Esophagus muscularis mucosa (tissue), 4 donors: Measurements from ENCODE around the gene NEK5. TPM values are rescaled to one million over a fixed set of nuclear protein-coding genes. Genes with fewer than 3 reads are reported as not detected.
"Not testable (repeated sequence)": the region's sequence is repeated elsewhere in the genome, so short reads cannot be mapped to it uniquely, and the experiment has no call there.

Source experiments
- DNase-seq: peaks from one replicate; pipeline ENCODE4 v3.0.0-alpha.2; 2017; ENCODE audit errors: extremely low spot score
- H3K27ac ChIP-seq, 4 donors: fragments of 200-600 bp; sonication (generic); replicated peaks in 1 of 4; 1 replicate in 3 of 4; 2 replicates in 1 of 4; pipeline ENCODE4 v1.5.1; 2016 to 2019; ENCODE audit warnings: mild to moderate bottlenecking in 1 of 4
- H3K27me3 ChIP-seq, 4 donors: fragments of 200-600 bp; sonication (generic); one replicate each; pipeline versions ENCODE4 v1.5.1 to v1.6.0; 2016 to 2019
- H3K36me3 ChIP-seq, 4 donors: fragments of 200-600 bp; sonication (generic); one replicate each; pipeline ENCODE4 v1.5.1; 2016 to 2019
- H3K4me1 ChIP-seq, 4 donors: fragments of 200-600 bp; sonication (generic); one replicate each; pipeline ENCODE4 v1.5.1; 2016 to 2019
- H3K4me3 ChIP-seq, 4 donors: fragments of 200-600 bp; sonication (generic); 1 replicate in 2 of 4; 2 replicates in 2 of 4; pipeline ENCODE4 v1.5.1; 2016 to 2019; ENCODE audit warnings: mild to moderate bottlenecking in 4 of 4, moderate library complexity in 1 of 4
- H3K9me3 ChIP-seq, 4 donors: fragments of 200-600 bp; sonication (generic); 1 replicate in 3 of 4; 2 replicates in 1 of 4; pipeline ENCODE4 v1.5.1; 2016 to 2019
- EP300 ChIP-seq: sonication (generic); formaldehyde crosslinking; IDR thresholded peaks from one replicate; pipeline ENCODE4 v1.6.1; 2017; ENCODE audit warnings: antibody characterized with exemption
- POLR2A ChIP-seq: fragments of 450-650 bp; IDR thresholded peaks from one replicate; pipeline ENCODE4 v1.6.1; 2017; ENCODE audit warnings: antibody characterized with exemption, moderate library complexity, mild to moderate bottlenecking, low read depth
- POLR2AphosphoS5 ChIP-seq, 2 donors: sonication (generic); formaldehyde crosslinking; IDR thresholded peaks; one replicate each; pipeline ENCODE4 v1.6.1; 2017; ENCODE audit warnings: antibody characterized with exemption in 2 of 2
- WGBS: methylation state at CpG from one replicate; pipeline ENCODE4 v1.1.5; 2018; 5-methylcytosine and 5-hydroxymethylcytosine counted together
- intact Hi-C: fragments of 100-400 bp; cut with DNase I; formaldehyde crosslinking; loops from one replicate; pipeline ENCODE4 v1.15.1; 2023
- total RNA-seq, 4 donors: library from RNA; depleted of rRNA; stranded (reverse); fragments of >200 nt; gene quantifications; one replicate each; pipeline versions ENCODE4 v1.1.0 to v1.2.1, GENCODE V29; 2016
- TF ChIP-seq, protein P1 (sequence below), 3 experiments: fragments of 200-600 bp in 2 of 3; fragments of 450-650 bp in 1 of 3; sonication (generic) in 2 of 3; IDR thresholded peaks; one replicate each; pipeline ENCODE4 v1.5.1; 2017 to 2019; ENCODE audit warnings: antibody characterized with exemption in 3 of 3, mild to moderate bottlenecking in 2 of 3, moderate library complexity in 1 of 3

Gene NEK5
- total RNA-seq, 4 donors from 2014 or later: 0.17 to 0.34 (median 0.26) TPM; not detected in 1

DNA sequence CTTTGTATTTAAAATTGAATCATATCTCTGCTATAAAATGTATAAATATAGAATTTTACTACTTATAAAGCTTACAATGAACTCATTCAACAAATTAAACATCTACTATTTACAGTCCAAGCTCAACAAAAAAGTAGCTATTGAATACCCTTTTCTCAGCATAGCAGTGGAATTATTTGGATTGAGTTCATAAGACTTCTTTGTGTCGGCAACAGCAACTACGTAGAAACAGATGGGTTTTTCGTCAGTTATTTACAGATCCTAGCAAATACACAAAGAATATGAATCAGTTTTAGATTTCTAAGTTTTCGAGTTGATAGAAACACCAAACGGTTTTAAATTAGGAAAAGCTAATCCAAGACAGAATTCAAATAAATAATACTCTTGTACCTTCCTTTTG lies 41.0 kb upstream of the NEK5 start:
- Histone ChIP-seq H3K27me3 (no peaks in the 10 kb centered on the region), H3K36me3 (peaks cover 32 to 93% (median 66%) of the 10 kb centered on the region in 4 donors), H3K9me3 (no peaks in the 10 kb centered on the region), H3K4me1 (no peaks in the 10 kb centered on the region), H3K4me3 (no peak overlapping the region), H3K27ac (no peak overlapping the region)
- intact Hi-C loops: no loop called here
- TF ChIP-seq POLR2AphosphoS5 (IDR thresholded peaks at IDR 0.05): no peak
- TF ChIP-seq, protein P1, sequence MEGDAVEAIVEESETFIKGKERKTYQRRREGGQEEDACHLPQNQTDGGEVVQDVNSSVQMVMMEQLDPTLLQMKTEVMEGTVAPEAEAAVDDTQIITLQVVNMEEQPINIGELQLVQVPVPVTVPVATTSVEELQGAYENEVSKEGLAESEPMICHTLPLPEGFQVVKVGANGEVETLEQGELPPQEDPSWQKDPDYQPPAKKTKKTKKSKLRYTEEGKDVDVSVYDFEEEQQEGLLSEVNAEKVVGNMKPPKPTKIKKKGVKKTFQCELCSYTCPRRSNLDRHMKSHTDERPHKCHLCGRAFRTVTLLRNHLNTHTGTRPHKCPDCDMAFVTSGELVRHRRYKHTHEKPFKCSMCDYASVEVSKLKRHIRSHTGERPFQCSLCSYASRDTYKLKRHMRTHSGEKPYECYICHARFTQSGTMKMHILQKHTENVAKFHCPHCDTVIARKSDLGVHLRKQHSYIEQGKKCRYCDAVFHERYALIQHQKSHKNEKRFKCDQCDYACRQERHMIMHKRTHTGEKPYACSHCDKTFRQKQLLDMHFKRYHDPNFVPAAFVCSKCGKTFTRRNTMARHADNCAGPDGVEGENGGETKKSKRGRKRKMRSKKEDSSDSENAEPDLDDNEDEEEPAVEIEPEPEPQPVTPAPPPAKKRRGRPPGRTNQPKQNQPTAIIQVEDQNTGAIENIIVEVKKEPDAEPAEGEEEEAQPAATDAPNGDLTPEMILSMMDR (IDR thresholded peaks at IDR 0.05): no peak
- TF ChIP-seq POLR2A: no peak
- TF ChIP-seq EP300: no peak
- no peak for DNase-seq
- 83% methylated on average over 5 of the region's 5 CpGs for WGBS

DNA sequence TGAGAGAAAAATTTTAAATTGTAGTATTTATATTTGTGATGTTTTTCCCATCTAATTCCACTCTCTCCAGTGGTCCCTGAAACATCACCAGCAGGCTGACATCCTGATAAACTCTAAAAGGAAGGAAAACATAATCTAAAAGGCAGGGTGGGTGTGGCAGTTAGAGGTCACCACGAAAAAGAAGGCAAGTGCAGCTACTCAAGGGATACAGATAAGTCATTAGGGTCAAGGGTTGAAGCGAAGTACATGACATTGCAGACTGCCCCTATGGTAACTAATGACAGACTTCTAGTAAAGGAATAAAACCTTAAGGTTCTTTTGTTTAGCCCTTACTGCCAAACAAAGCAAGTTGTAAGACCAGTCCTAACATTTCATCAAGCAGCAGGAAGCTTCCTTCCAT lies 36.5 kb upstream of the NEK5 start:
- no peak for DNase-seq
- TF ChIP-seq, protein P1 (IDR thresholded peaks at IDR 0.05): no peak
- TF ChIP-seq POLR2A (no peak), POLR2AphosphoS5 (IDR thresholded peaks at IDR 0.05) (no peak), EP300 (no peak)
- Histone ChIP-seq H3K9me3 (no peaks in the 10 kb centered on the region), H3K4me3 (no peak overlapping the region), H3K36me3 (peaks cover 22 to 49% (median 42%) of the 10 kb centered on the region in 4 donors), H3K4me1 (peaks cover 0 to 11% (median 4%) of the 10 kb centered on the region in 4 donors), H3K27ac (no peak overlapping the region), H3K27me3 (no peaks in the 10 kb centered on the region)
- intact Hi-C loops: no loop called here
- WGBS: 66% methylated on average over 2 of the region's 2 CpGs

DNA sequence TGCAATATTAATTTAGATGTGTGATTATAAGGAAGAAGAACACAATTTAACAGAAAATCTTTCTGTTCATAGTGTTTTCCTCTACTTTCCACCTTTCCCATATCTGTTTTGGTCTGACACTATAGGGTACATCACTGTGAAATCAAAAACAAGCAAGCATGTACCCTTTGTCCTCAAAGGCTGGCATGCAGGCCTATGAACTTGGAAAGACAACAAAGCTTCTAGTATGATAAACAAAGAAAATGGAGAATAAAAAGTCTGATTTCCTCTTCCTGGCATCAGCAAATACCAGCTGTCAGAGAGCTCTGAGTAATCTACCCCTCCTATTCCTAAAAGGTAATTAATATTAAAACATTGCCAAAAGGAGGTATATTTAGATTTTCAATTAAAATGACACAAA lies 36.1 kb upstream of the NEK5 start:
- intact Hi-C loops: no loop called here
- Histone ChIP-seq H3K27ac (no peak overlapping the region), H3K27me3 (no peaks in the 10 kb centered on the region), H3K4me3 (no peak overlapping the region), H3K9me3 (no peaks in the 10 kb centered on the region), H3K36me3 (peaks cover 19 to 44% (median 38%) of the 10 kb centered on the region in 4 donors), H3K4me1 (peaks cover 1 to 13% (median 6%) of the 10 kb centered on the region in 4 donors)
- DNase-seq: no peak
- TF ChIP-seq, protein P1 (IDR thresholded peaks at IDR 0.05): no peak
- no peak for TF ChIP-seq POLR2AphosphoS5 (IDR thresholded peaks at IDR 0.05)

DNA sequence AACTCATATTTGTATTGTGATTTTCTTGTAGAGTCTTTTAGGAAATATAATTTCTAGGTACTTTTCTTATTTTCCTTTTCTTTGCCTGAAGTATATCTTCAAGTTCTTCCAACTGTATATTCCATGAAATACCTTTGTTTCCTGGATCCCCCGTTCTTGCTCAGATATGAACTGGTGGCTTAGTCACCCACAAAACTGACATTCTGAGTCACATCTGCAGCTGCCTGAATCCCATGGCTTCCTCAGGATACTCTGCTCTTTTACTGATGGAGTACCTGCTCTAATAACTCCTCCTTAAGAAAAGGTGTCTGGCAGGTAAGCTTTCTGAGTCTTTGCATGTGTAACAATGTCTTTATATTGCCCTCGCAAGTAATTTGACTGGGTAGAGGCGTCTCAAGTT lies 35.0 kb upstream of the NEK5 start:
- DNase-seq, H3K9me3 ChIP-seq, H3K4me3 ChIP-seq, H3K27ac ChIP-seq, intact Hi-C loops, H3K27me3 ChIP-seq: not testable (repeated sequence)
- Histone ChIP-seq H3K4me1 (peaks cover 6 to 18% (median 12%) of the 10 kb centered on the region in 4 donors), H3K36me3 (peaks cover 10 to 37% (median 31%) of the 10 kb centered on the region in 4 donors)
- WGBS: 93% methylated on average over 1 of the region's 3 CpGs

DNA sequence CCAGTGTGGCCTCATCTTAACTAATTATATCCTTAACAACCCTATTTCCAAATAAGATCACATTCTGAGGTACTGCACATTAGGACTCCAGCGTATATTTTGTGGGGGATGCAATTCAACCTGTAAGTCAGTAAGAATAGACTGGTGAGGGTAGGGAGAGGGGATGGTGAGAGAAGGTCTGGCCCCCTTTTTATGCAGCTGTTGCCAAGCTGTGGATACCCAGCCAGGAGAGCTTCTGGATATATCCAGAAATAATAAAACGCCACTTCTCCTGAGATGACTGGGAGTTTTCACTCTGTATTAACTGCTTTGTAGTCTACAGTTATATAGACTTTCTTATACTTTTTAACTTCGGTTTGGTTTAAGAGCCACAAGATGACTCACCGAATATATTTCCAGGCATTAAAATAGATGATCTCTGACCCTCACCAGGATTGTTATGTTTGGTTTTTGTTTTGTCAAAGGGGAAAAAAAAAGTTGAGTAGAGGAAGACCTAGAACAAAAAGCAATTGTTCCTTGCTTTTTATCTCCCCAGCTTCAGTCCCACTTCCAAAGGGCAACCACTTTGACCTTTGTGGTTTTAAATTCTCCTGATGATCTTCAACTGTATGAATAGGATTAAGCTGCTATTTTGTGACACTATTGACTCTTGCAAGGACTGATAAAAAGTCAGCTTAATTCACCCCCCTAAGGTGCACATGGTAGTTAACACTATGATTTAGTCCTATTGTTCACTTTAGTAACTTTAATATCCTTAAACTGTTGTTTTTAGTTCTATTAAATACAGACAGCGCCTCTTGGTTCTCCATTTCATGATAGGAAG lies 33.6 kb upstream of the NEK5 start:
- Histone ChIP-seq H3K27me3 (no peaks in the 10 kb centered on the region), H3K36me3 (peaks cover 6 to 25% (median 17%) of the 10 kb centered on the region in 4 donors), H3K4me1 (peaks cover 17 to 29% (median 22%) of the 10 kb centered on the region in 4 donors), H3K27ac (no peak overlapping the region), H3K4me3 (no peak overlapping the region), H3K9me3 (no peaks in the 10 kb centered on the region)
- 66% methylated on average over 5 of the region's 5 CpGs for WGBS
- no peak for DNase-seq
- intact Hi-C loops: no loop called here
- TF ChIP-seq EP300 (no peak), POLR2AphosphoS5 (IDR thresholded peaks at IDR 0.05) (no peak), POLR2A (no peak)
- TF ChIP-seq, protein P1 (IDR thresholded peaks at IDR 0.05): no peak
